ENCODE data around the gene KCNJ16. TPM values are rescaled to one million over a fixed set of nuclear protein-coding genes. Genes with fewer than 3 reads are reported as not detected.

KCNJ16 gene
- total RNA-seq, 1 experiment from 2014 or later, result 9.3 TPM

GRCh38 chr17:70134777-70135176 is 59.8 kb downstream of the KCNJ16 start:
- Histone ChIP-seq H3K36me3 (ENCODE audit: control insufficient read depth, insufficient read depth, low read length) (no peaks in the 10 kb centered on the region), H3K9me3 (no peaks in the 10 kb centered on the region), H3K27me3 (replicated peaks; ENCODE audit: control insufficient read depth, insufficient read depth, low read length) (no peaks in the 10 kb centered on the region), H3K4me3 (ENCODE audit: low read depth, low read length) (no peak overlapping the region), H3K4me1 (peaks cover 22% of the 10 kb centered on the region)
- H3K4me1 Mint-ChIP-seq (ENCODE audit: low read depth, unreplicated experiment), result peaks cover 20% of the 10 kb centered on the region
- intact Hi-C loops (cut with micrococcal nuclease; ENCODE audit: unreplicated experiment), result no loop called here
- no peak overlapping the region for H3K4me3 Mint-ChIP-seq (ENCODE audit: unreplicated experiment)
- CTCF ChIA-PET, result no interaction called here
- POLR2A ChIA-PET, result no interaction called here
- H3K36me3 Mint-ChIP-seq (ENCODE audit: insufficient read depth, unreplicated experiment), result peaks cover 6% of the 10 kb centered on the region
- DNase-seq, result no peak
- no peaks in the 10 kb centered on the region for H3K27me3 Mint-ChIP-seq (ENCODE audit: insufficient read depth, unreplicated experiment)
- no TSS peak for BruUV-seq (replicated peaks)
- no peak for TF ChIP-seq CTCF (IDR thresholded peaks at IDR 0.05; ENCODE audit: insufficient read depth in 1 of 2, low read depth in 1 of 2, low read length in 1 of 2, severe bottlenecking in 1 of 2, unreplicated experiment in 1 of 2)
- H3K27ac Mint-ChIP-seq (ENCODE audit: unreplicated experiment), result no peak overlapping the region
- H3K9me3 Mint-ChIP-seq (ENCODE audit: unreplicated experiment), result no peaks in the 10 kb centered on the region

- TF ChIP-seq CTCF (IDR thresholded peaks at IDR 0.05; ENCODE audit: insufficient read depth in 1 of 2, low read depth in 1 of 2, low read length in 1 of 2, severe bottlenecking in 1 of 2, unreplicated experiment in 1 of 2), result no peak
- intact Hi-C loops (cut with micrococcal nuclease; ENCODE audit: unreplicated experiment), result no loop called here
- BruUV-seq (replicated peaks), result no TSS peak
- no peaks in the 10 kb centered on the region for H3K9me3 ChIP-seq
- DNase-seq, result no peak
- H3K36me3 Mint-ChIP-seq (ENCODE audit: insufficient read depth, unreplicated experiment), result peaks cover 1% of the 10 kb centered on the region
- H3K4me1 ChIP-seq, result peaks cover 22% of the 10 kb centered on the region
- H3K27ac Mint-ChIP-seq (ENCODE audit: unreplicated experiment), result no peak overlapping the region
- CTCF ChIA-PET, result no interaction called here
- no peaks in the 10 kb centered on the region for H3K27me3 ChIP-seq (replicated peaks; ENCODE audit: control insufficient read depth, insufficient read depth, low read length)
- H3K36me3 ChIP-seq (ENCODE audit: control insufficient read depth, insufficient read depth, low read length), result no peaks in the 10 kb centered on the region
- peaks cover 20% of the 10 kb centered on the region for H3K4me1 Mint-ChIP-seq (ENCODE audit: low read depth, unreplicated experiment)
- no peaks in the 10 kb centered on the region for H3K27me3 Mint-ChIP-seq (ENCODE audit: insufficient read depth, unreplicated experiment)
- no peak overlapping the region for H3K4me3 ChIP-seq (ENCODE audit: low read depth, low read length)
- H3K9me3 Mint-ChIP-seq (ENCODE audit: unreplicated experiment), result no peaks in the 10 kb centered on the region
- POLR2A ChIA-PET, result no interaction called here
- no peak overlapping the region for H3K4me3 Mint-ChIP-seq (ENCODE audit: unreplicated experiment)
Measured at GRCh38 chr17:70136131-70136530, 61.1 kb downstream of the KCNJ16 start.

- Histone ChIP-seq H3K9me3 (no peaks in the 10 kb centered on the region), H3K27me3 (replicated peaks; ENCODE audit: control insufficient read depth, insufficient read depth, low read length) (no peaks in the 10 kb centered on the region), H3K4me3 (ENCODE audit: low read depth, low read length) (no peak overlapping the region), H3K4me1 (peaks cover 22% of the 10 kb centered on the region), H3K36me3 (ENCODE audit: control insufficient read depth, insufficient read depth, low read length) (no peaks in the 10 kb centered on the region)
- no TSS peak for BruUV-seq (replicated peaks)
- H3K27me3 Mint-ChIP-seq (ENCODE audit: insufficient read depth, unreplicated experiment), result no peaks in the 10 kb centered on the region
- POLR2A ChIA-PET, result no interaction called here
- CTCF ChIA-PET, result interaction anchor here (0.7 kb wide), 1 partner anchor 613 kb away, joined by 3 read pairs; no protein-coding TSS in a partner anchor
- TF ChIP-seq CTCF (IDR thresholded peaks at IDR 0.05; ENCODE audit: insufficient read depth in 1 of 2, low read depth in 1 of 2, low read length in 1 of 2, severe bottlenecking in 1 of 2, unreplicated experiment in 1 of 2), result no peak
- H3K27ac Mint-ChIP-seq (ENCODE audit: unreplicated experiment), result peak overlapping the region; percentile 79
- H3K9me3 Mint-ChIP-seq (ENCODE audit: unreplicated experiment), result no peaks in the 10 kb centered on the region
- peaks cover 20% of the 10 kb centered on the region for H3K4me1 Mint-ChIP-seq (ENCODE audit: low read depth, unreplicated experiment)
- peak in 1 of 2 experiments; percentile 25 for DNase-seq
- H3K36me3 Mint-ChIP-seq (ENCODE audit: insufficient read depth, unreplicated experiment), result no peaks in the 10 kb centered on the region
- H3K4me3 Mint-ChIP-seq (ENCODE audit: unreplicated experiment), result peak overlapping the region; percentile 69
- intact Hi-C loops (cut with micrococcal nuclease; ENCODE audit: unreplicated experiment), result loop anchor here (1.0 kb wide), 1 partner anchor 62 kb away; the partner anchor contains the start of gene KCNJ16
Measured at GRCh38 chr17:70137451-70138230, 62.6 kb downstream of the KCNJ16 start.
